Neural progenitor cell (in vitro differentiated cells): ENCODE measurements around the gene KRT7. TPM values are rescaled to one million over a fixed set of nuclear protein-coding genes. Genes with fewer than 3 reads are reported as not detected.

Experiments
- DNase-seq: peaks from one replicate; pipeline ENCODE4 v3.0.0-alpha.2; 2016; ENCODE audit warnings: low spot score
- H2AFZ ChIP-seq: fragments of 200-600 bp; sonication (generic); replicated peaks from 2 replicates; pipeline ENCODE4 v1.6.1; 2016; ENCODE audit warnings: antibody characterized with exemption
- H3F3A ChIP-seq: fragments of 200-600 bp; sonication (generic); 2 replicates; pipeline ENCODE4 v1.6.1; 2016; ENCODE audit warnings: antibody characterized with exemption, low read depth
- H3K27ac ChIP-seq: fragments of 200-600 bp; sonication (generic); 2 replicates; pipeline ENCODE4 v1.5.1; 2016; ENCODE audit warnings: mild to moderate bottlenecking
- H3K27me3 ChIP-seq: fragments of 200-600 bp; sonication (generic); 2 replicates; pipeline ENCODE4 v1.6.1; 2016; ENCODE audit warnings: mild to moderate bottlenecking, moderate library complexity
- H3K36me3 ChIP-seq: fragments of 200-600 bp; sonication (generic); 2 replicates; pipeline ENCODE4 v1.5.1; 2016
- H3K4me1 ChIP-seq: fragments of 200-600 bp; sonication (generic); 2 replicates; pipeline ENCODE4 v1.6.1; 2016; ENCODE audit warnings: mixed run types
- H3K4me2 ChIP-seq: fragments of 200-600 bp; sonication (generic); 2 replicates; pipeline ENCODE4 v1.6.1; 2016
- H3K4me3 ChIP-seq: fragments of 200-600 bp; sonication (generic); 2 replicates; pipeline ENCODE4 v1.5.1; 2016
- H3K79me2 ChIP-seq: fragments of 200-600 bp; sonication (generic); 2 replicates; pipeline ENCODE4 v1.6.1; 2016; ENCODE audit warnings: low read depth
- H3K9ac ChIP-seq: fragments of 200-600 bp; sonication (generic); 2 replicates; pipeline ENCODE4 v1.6.1; 2016
- H3K9me3 ChIP-seq: fragments of 200-600 bp; sonication (generic); 2 replicates; pipeline ENCODE4 v1.5.1; 2016; ENCODE audit warnings: low read depth
- H4K20me1 ChIP-seq: fragments of 200-600 bp; sonication (generic); 2 replicates; pipeline ENCODE4 v1.6.1; 2016; ENCODE audit warnings: low read depth
- H3K27ac Mint-ChIP-seq: 3 replicates; pipeline ENCODE4 v1.8.0; 2021; ENCODE audit warnings: mixed read lengths
- H3K27me3 Mint-ChIP-seq: 2 replicates; pipeline ENCODE4 v1.8.0; 2022; ENCODE audit warnings: low read depth, mild to moderate bottlenecking, inconsistent platforms, moderate library complexity, mixed read lengths; ENCODE audit not compliant: insufficient read depth
- H3K36me3 Mint-ChIP-seq: 3 replicates; pipeline ENCODE4 v1.8.0; 2021; ENCODE audit warnings: mixed read lengths
- H3K4me1 Mint-ChIP-seq: 3 replicates; pipeline ENCODE4 v1.8.0; 2021; ENCODE audit warnings: mixed read lengths
- H3K4me3 Mint-ChIP-seq: 3 replicates; pipeline ENCODE4 v1.8.0; 2021; ENCODE audit warnings: mild to moderate bottlenecking, moderate library complexity, mixed read lengths
- H3K9me3 Mint-ChIP-seq: 3 replicates; pipeline ENCODE4 v1.8.0; 2020; ENCODE audit warnings: mixed read lengths
- CTCF ChIP-seq: fragments of 200-600 bp; sonication (generic); IDR thresholded peaks from 2 replicates; pipeline ENCODE4 v1.5.1; 2017; ENCODE audit warnings: antibody characterized with exemption, mild to moderate bottlenecking
- EZH2 ChIP-seq: fragments of 200-600 bp; sonication (generic); IDR thresholded peaks from 2 replicates; pipeline ENCODE4 v1.6.1; 2017; ENCODE audit warnings: antibody characterized with exemption, mild to moderate bottlenecking, moderate library complexity
- EZH2phosphoT487 ChIP-seq: fragments of 200-600 bp; sonication (generic); IDR thresholded peaks from 2 replicates; pipeline ENCODE4 v1.6.1; 2017; ENCODE audit warnings: antibody characterized with exemption
- total RNA-seq: library from RNA; depleted of rRNA; stranded (reverse); fragments of >200 nt; gene quantifications from 2 replicates; pipeline ENCODE4 v1.2.3, GENCODE V29; 2015; ENCODE audit warnings: low replicate concordance

The KRT7 gene
- total RNA-seq, 1 donor from 2014 or later: not detected

GRCh38 chr12:52184813-52185212 lies 48.2 kb upstream of the KRT7 start:
- no peaks in the 10 kb centered on the region for H3K27me3 ChIP-seq
- no peak overlapping the region for H3K27ac ChIP-seq
- peaks cover 28% of the 10 kb centered on the region for H3K4me1 ChIP-seq
- no peaks in the 10 kb centered on the region for H3K9me3 ChIP-seq
- H3K9ac ChIP-seq: no peak overlapping the region
- peaks cover 31% of the 10 kb centered on the region for H3K4me1 Mint-ChIP-seq
- H3F3A ChIP-seq: peaks cover 8% of the 10 kb centered on the region
- no peaks in the 10 kb centered on the region for H3K9me3 Mint-ChIP-seq
- peak overlapping the region; percentile 10 for H3K27ac Mint-ChIP-seq
- H3K4me3 ChIP-seq: no peak overlapping the region
- TF ChIP-seq CTCF: no peak
- TF ChIP-seq EZH2phosphoT487: no peak
- TF ChIP-seq EZH2: no peak
- H2AFZ ChIP-seq: no peak overlapping the region
- no peak overlapping the region for H3K4me3 Mint-ChIP-seq
- no peak for DNase-seq
- H4K20me1 ChIP-seq: no peaks in the 10 kb centered on the region
- H3K79me2 ChIP-seq: no peaks in the 10 kb centered on the region
- no peaks in the 10 kb centered on the region for H3K36me3 ChIP-seq
- no peak overlapping the region for H3K4me2 ChIP-seq
- no peaks in the 10 kb centered on the region for H3K36me3 Mint-ChIP-seq
- peaks cover 4% of the 10 kb centered on the region for H3K27me3 Mint-ChIP-seq

GRCh38 chr12:52185400-52185967 lies 47.6 kb upstream of the KRT7 start:
- no peaks in the 10 kb centered on the region for H3K36me3 ChIP-seq
- H3K36me3 Mint-ChIP-seq: no peaks in the 10 kb centered on the region
- H3K9me3 ChIP-seq: no peaks in the 10 kb centered on the region
- no peak overlapping the region for H3K4me2 ChIP-seq
- no peak for TF ChIP-seq EZH2
- no peak overlapping the region for H2AFZ ChIP-seq
- no peaks in the 10 kb centered on the region for H4K20me1 ChIP-seq
- peaks cover 4% of the 10 kb centered on the region for H3K27me3 Mint-ChIP-seq
- H3K4me3 Mint-ChIP-seq: peak overlapping the region; percentile 58
- no peak overlapping the region for H3K9ac ChIP-seq
- no peak for DNase-seq
- peaks cover 8% of the 10 kb centered on the region for H3F3A ChIP-seq
- no peaks in the 10 kb centered on the region for H3K27me3 ChIP-seq
- H3K27ac Mint-ChIP-seq: peak overlapping the region; percentile 55
- H3K9me3 Mint-ChIP-seq: no peaks in the 10 kb centered on the region
- H3K4me1 Mint-ChIP-seq: peaks cover 26% of the 10 kb centered on the region
- no peak overlapping the region for H3K4me3 ChIP-seq
- H3K4me1 ChIP-seq: peaks cover 28% of the 10 kb centered on the region
- no peak overlapping the region for H3K27ac ChIP-seq
- no peaks in the 10 kb centered on the region for H3K79me2 ChIP-seq

GRCh38 chr12:52186118-52186840 lies 46.8 kb upstream of the KRT7 start:
- Mint-ChIP-seq H3K4me3 (no peak overlapping the region), H3K27me3 (peaks cover 4% of the 10 kb centered on the region), H3K4me1 (peaks cover 19% of the 10 kb centered on the region), H3K9me3 (no peaks in the 10 kb centered on the region), H3K36me3 (no peaks in the 10 kb centered on the region), H3K27ac (peak overlapping the region; percentile 50)
- H3K4me3 ChIP-seq: no peak overlapping the region
- H4K20me1 ChIP-seq: no peaks in the 10 kb centered on the region
- H3K79me2 ChIP-seq: no peaks in the 10 kb centered on the region
- peaks cover 22% of the 10 kb centered on the region for H3K4me1 ChIP-seq
- H3F3A ChIP-seq: peaks cover 8% of the 10 kb centered on the region
- no peak overlapping the region for H3K9ac ChIP-seq
- H3K27me3 ChIP-seq: no peaks in the 10 kb centered on the region
- no peaks in the 10 kb centered on the region for H3K36me3 ChIP-seq
- H3K9me3 ChIP-seq: no peaks in the 10 kb centered on the region
- no peak overlapping the region for H3K27ac ChIP-seq
- no peak overlapping the region for H2AFZ ChIP-seq
- no peak overlapping the region for H3K4me2 ChIP-seq
- no peak for TF ChIP-seq EZH2phosphoT487
- no peak for TF ChIP-seq CTCF
- TF ChIP-seq EZH2: no peak
- no peak for DNase-seq

- no peak overlapping the region for H3K4me3 Mint-ChIP-seq
- peaks cover 13% of the 10 kb centered on the region for H3K4me1 ChIP-seq
- H3K9me3 ChIP-seq: no peaks in the 10 kb centered on the region
- H4K20me1 ChIP-seq: no peaks in the 10 kb centered on the region
- H3K36me3 Mint-ChIP-seq: no peaks in the 10 kb centered on the region
- H3F3A ChIP-seq: peaks cover under 1% of the 10 kb centered on the region
- no peaks in the 10 kb centered on the region for H3K9me3 Mint-ChIP-seq
- H3K4me1 Mint-ChIP-seq: peaks cover 10% of the 10 kb centered on the region
- no peak overlapping the region for H3K4me2 ChIP-seq
- no peaks in the 10 kb centered on the region for H3K36me3 ChIP-seq
- DNase-seq: no peak
- H3K9ac ChIP-seq: no peak overlapping the region
- TF ChIP-seq EZH2 (no peak), CTCF (no peak), EZH2phosphoT487 (no peak)
- H3K79me2 ChIP-seq: no peaks in the 10 kb centered on the region
- peaks cover 4% of the 10 kb centered on the region for H3K27me3 Mint-ChIP-seq
- H3K27me3 ChIP-seq: no peaks in the 10 kb centered on the region
- no peak overlapping the region for H2AFZ ChIP-seq
- no peak overlapping the region for H3K27ac Mint-ChIP-seq
- H3K27ac ChIP-seq: no peak overlapping the region
- H3K4me3 ChIP-seq: no peak overlapping the region
Measured at GRCh38 chr12:52187206-52187605, 45.8 kb upstream of the KRT7 start.
